ENCODE measurements around the gene CFAP52.
"Not testable (repeated sequence)": the region's sequence is repeated elsewhere in the genome, so short reads cannot be mapped to it uniquely, and the experiment has no call there.

The CFAP52 gene

GRCh38 chr17:9553596-9553995, 22.8 kb upstream of the CFAP52 start:
- TF ChIP-seq CTCF (IDR thresholded peaks at IDR 0.05; ENCODE audit: low read depth, low read length, missing control alignments), result no peak
- no peak overlapping the region for H3K4me3 ChIP-seq (replicated peaks; ENCODE audit: low read depth, low read length)

DNA sequence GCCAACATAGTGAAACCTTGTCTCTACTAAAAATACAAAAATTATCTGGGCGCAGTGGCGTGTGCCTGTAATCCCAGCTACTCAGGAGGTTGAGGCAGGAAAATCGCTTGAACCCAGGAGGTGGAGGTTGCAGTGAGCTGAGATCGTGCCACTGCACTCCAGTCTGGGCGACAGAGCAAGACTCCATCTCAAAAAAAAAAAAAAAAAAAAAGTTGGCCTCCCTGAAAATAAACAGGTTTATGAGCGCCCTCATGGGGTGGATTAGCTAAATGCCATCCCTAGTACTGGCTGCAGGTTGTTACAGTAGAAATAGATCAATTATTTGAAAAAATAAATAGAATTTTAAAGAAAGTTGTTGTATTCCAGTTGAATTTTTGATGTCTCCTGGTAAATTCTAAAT, 21.7 kb upstream of the CFAP52 start:
- not testable (repeated sequence) for H3K4me3 ChIP-seq (replicated peaks; ENCODE audit: low read depth, low read length); DNase-seq (ENCODE audit: extremely low read depth, low read depth)
- peak; percentile 38 for TF ChIP-seq CTCF (IDR thresholded peaks at IDR 0.05; ENCODE audit: low read depth, low read length, missing control alignments)

More at GRCh38 chr17:9553596-9553995, 22.8 kb upstream of the CFAP52 start:
- no peak for DNase-seq (ENCODE audit: extremely low read depth, low read depth)

DNA sequence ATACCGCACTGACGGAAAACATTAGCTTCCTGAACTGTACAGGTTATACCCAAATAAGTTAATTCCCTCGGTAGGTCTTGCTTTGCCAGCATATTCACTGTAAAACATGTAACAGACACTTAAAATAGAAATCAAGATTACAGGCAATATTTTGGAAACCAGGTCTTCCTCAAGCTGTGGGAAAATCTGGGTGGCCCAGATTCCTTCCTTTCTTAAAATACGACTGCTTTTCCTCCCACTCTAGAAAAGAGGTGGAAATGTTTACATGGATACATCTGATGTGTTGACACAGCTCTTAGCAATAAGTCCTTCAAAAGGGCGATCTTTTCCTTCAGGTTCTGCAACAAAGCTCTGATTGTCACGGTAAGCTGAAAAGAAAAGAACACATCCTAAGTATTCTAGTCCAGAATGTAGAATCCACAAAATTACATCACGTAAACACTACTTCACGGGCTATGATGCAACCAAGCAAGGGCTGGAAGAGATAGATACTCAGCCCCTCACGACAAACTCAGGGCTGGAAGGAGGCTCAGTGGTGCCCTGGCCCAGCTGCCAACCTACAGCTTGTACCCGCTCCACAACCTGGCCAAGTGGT, 19.2 kb upstream of the CFAP52 start:
- DNase-seq (ENCODE audit: extremely low read depth, low read depth), result no peak
- TF ChIP-seq CTCF (IDR thresholded peaks at IDR 0.05; ENCODE audit: low read depth, low read length, missing control alignments), result no peak
- H3K4me3 ChIP-seq (replicated peaks; ENCODE audit: low read depth, low read length), result no peak overlapping the region

GRCh38 chr17:9557857-9558256, 18.6 kb upstream of the CFAP52 start:
- no peak overlapping the region for H3K4me3 ChIP-seq (replicated peaks; ENCODE audit: low read depth, low read length)
- TF ChIP-seq CTCF (IDR thresholded peaks at IDR 0.05; ENCODE audit: low read depth, low read length, missing control alignments), result no peak
- no peak for DNase-seq (ENCODE audit: extremely low read depth, low read depth)

- TF ChIP-seq CTCF (IDR thresholded peaks at IDR 0.05; ENCODE audit: low read depth, low read length, missing control alignments), result no peak
- DNase-seq (ENCODE audit: extremely low read depth, low read depth), result no peak
- no peak overlapping the region for H3K4me3 ChIP-seq (replicated peaks; ENCODE audit: low read depth, low read length)
Measured at GRCh38 chr17:9564104-9564503, 12.3 kb upstream of the CFAP52 start.

DNA sequence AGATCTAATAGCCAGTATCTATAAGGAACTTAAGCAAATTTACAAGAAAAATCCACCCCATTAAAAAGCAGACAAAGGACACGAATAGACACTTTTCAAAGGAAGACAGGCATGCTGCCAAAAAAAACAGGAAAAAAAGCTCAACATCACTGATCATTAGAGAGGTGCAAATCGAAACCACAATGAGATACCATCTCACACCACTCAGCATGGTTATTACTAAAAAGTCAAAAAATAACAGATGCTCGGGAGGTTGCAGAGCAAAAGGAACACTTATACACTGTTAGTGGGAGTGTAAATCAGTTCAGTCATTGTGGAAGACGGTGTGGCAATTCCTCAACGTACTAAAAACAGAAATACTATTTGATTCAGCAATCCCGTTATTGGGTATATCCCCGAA, 10.4 kb upstream of the CFAP52 start:
- DNase-seq (ENCODE audit: extremely low read depth, low read depth), result no peak
- no peak for TF ChIP-seq CTCF (IDR thresholded peaks at IDR 0.05; ENCODE audit: low read depth, low read length, missing control alignments)

GRCh38 chr17:9566739-9567138, 9.7 kb upstream of the CFAP52 start:
- DNase-seq (ENCODE audit: extremely low read depth, low read depth); H3K4me3 ChIP-seq (replicated peaks; ENCODE audit: low read depth, low read length): not testable (repeated sequence)

More for the DNA sequence above, 10.4 kb upstream of the CFAP52 start:
- H3K4me3 ChIP-seq (replicated peaks; ENCODE audit: low read depth, low read length), result no peak overlapping the region
